MM.1S (cell line): ENCODE data around the gene BICC1.

Experiments
- DNase-seq: peaks from one replicate; pipeline ENCODE4 v3.0.0-alpha.2; 2015
- H2AFZ ChIP-seq: fragments of 300-600 bp; sonication (generic); 2 replicates; pipeline ENCODE4 v1.6.0; 2016; ENCODE audit warnings: antibody characterized with exemption, low read length
- H3F3A ChIP-seq: fragments of 300-600 bp; sonication (generic); 2 replicates; pipeline ENCODE4 v1.6.1; 2016; ENCODE audit warnings: mild to moderate bottlenecking, antibody characterized with exemption, low read length, moderate library complexity, mixed read lengths; ENCODE audit not compliant: insufficient read depth
- H3K27ac ChIP-seq: fragments of 300-600 bp; sonication (generic); 2 replicates; pipeline ENCODE4 v1.5.1; 2016; ENCODE audit warnings: mild to moderate bottlenecking, low read length
- H3K27me3 ChIP-seq: fragments of 300-600 bp; sonication (generic); replicated peaks from 2 replicates; pipeline ENCODE4 v1.6.0; 2016; ENCODE audit warnings: low read length; ENCODE audit not compliant: insufficient read depth
- H3K36me3 ChIP-seq: fragments of 300-600 bp; sonication (generic); replicated peaks from 2 replicates; pipeline ENCODE4 v1.6.1; 2016; ENCODE audit warnings: mild to moderate bottlenecking, low read length, mixed read lengths; ENCODE audit not compliant: insufficient read depth
- H3K4me1 ChIP-seq: fragments of 300-600 bp; sonication (generic); 2 replicates; pipeline ENCODE4 v1.6.1; 2016; ENCODE audit warnings: low read length, mixed read lengths
- H3K4me2 ChIP-seq: fragments of 300-600 bp; sonication (generic); 2 replicates; pipeline ENCODE4 v1.6.0; 2016; ENCODE audit warnings: low read depth, low read length
- H3K4me3 ChIP-seq: fragments of 300-600 bp; sonication (generic); 2 replicates; pipeline ENCODE4 v1.5.1; 2016; ENCODE audit warnings: low read length, mixed read lengths
- H3K79me2 ChIP-seq: fragments of 300-600 bp; sonication (generic); 2 replicates; pipeline ENCODE4 v1.6.1; 2016; ENCODE audit warnings: mixed run types, low read length, mixed read lengths
- H3K9ac ChIP-seq: fragments of 300-600 bp; sonication (generic); 2 replicates; pipeline ENCODE4 v1.6.1; 2016; ENCODE audit warnings: low read length, mixed read lengths
- H3K9me2 ChIP-seq: fragments of 300-600 bp; sonication (generic); replicated peaks from 2 replicates; pipeline ENCODE4 v1.6.1; 2016; ENCODE audit warnings: mild to moderate bottlenecking, low read length, mixed read lengths; ENCODE audit not compliant: insufficient read depth
- H3K9me3 ChIP-seq: fragments of 300-600 bp; sonication (generic); replicated peaks from 2 replicates; pipeline ENCODE4 v1.6.1; 2016; ENCODE audit warnings: mild to moderate bottlenecking, low read length, mixed read lengths; ENCODE audit not compliant: insufficient read depth
- H4K20me1 ChIP-seq: fragments of 300-600 bp; sonication (generic); 2 replicates; pipeline ENCODE4 v1.6.1; 2016; ENCODE audit warnings: mild to moderate bottlenecking, low read length, moderate library complexity, mixed read lengths; ENCODE audit not compliant: insufficient read depth
- EZH2 ChIP-seq: fragments of 300-600 bp; sonication (generic); optimal IDR thresholded peaks from 2 replicates; pipeline ENCODE3; 2017; ENCODE audit warnings: low read depth, mild to moderate bottlenecking, antibody characterized with exemption, low read length, mixed read lengths
- EZH2phosphoT487 ChIP-seq: fragments of 300-600 bp; sonication (generic); IDR thresholded peaks from 2 replicates; pipeline ENCODE4 v1.6.1; 2018; ENCODE audit warnings: antibody characterized with exemption, low read length
- TF ChIP-seq, protein P1 (sequence below): fragments of 300-600 bp; sonication (generic); IDR thresholded peaks from 2 replicates; pipeline ENCODE4 v1.5.1; 2016; ENCODE audit warnings: antibody characterized with exemption, low read length, mixed read lengths

Gene BICC1

DNA sequence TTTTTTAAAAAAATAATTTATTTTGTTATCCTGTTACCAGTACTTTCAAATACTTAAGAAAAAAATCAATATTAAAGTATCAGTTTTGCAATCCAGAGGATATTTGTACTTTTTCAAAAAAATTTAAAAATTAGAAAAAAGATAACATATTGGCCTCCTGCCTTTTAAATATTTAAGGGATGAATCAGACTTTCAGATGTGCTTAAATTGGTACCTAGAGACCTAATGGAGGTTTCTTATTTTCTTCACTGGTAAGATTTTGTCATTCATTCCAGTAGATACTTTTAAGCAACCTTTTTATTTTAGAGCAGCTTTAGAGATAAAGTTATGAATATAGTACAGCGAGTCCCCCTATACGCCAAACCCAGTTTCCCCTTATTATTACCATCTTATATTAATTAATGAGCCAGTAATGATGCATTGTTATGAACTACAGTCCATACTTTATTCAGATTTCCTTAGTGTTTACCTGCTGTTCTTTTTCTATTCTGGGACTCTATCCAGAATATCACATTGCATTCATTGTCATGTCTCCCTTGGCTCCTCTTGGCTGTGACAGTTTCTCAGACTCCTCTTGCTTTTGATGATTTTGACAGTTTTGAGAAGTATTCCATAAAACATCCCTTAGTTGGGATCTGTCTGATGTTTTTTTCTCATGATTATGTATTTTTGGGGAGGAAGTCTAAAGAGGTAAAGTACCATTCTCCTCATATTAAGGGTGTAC lies 34.2 kb downstream of the BICC1 start:
- no peaks in the 10 kb centered on the region for H3K27me3 ChIP-seq
- TF ChIP-seq, protein P1, sequence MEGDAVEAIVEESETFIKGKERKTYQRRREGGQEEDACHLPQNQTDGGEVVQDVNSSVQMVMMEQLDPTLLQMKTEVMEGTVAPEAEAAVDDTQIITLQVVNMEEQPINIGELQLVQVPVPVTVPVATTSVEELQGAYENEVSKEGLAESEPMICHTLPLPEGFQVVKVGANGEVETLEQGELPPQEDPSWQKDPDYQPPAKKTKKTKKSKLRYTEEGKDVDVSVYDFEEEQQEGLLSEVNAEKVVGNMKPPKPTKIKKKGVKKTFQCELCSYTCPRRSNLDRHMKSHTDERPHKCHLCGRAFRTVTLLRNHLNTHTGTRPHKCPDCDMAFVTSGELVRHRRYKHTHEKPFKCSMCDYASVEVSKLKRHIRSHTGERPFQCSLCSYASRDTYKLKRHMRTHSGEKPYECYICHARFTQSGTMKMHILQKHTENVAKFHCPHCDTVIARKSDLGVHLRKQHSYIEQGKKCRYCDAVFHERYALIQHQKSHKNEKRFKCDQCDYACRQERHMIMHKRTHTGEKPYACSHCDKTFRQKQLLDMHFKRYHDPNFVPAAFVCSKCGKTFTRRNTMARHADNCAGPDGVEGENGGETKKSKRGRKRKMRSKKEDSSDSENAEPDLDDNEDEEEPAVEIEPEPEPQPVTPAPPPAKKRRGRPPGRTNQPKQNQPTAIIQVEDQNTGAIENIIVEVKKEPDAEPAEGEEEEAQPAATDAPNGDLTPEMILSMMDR = no peak
- TF ChIP-seq EZH2 (no peak), EZH2phosphoT487 (no peak)
- no peak overlapping the region for H3K27ac ChIP-seq
- no peak overlapping the region for H2AFZ ChIP-seq
- H3K9me2 ChIP-seq = no peaks in the 10 kb centered on the region
- DNase-seq = no peak
- no peaks in the 10 kb centered on the region for H3F3A ChIP-seq
- H3K9me3 ChIP-seq = no peaks in the 10 kb centered on the region
- H3K36me3 ChIP-seq = no peaks in the 10 kb centered on the region
- H3K79me2 ChIP-seq = no peaks in the 10 kb centered on the region
- H4K20me1 ChIP-seq = no peaks in the 10 kb centered on the region
- H3K4me3 ChIP-seq = no peak overlapping the region
- no peak overlapping the region for H3K4me2 ChIP-seq
- no peaks in the 10 kb centered on the region for H3K4me1 ChIP-seq
- H3K9ac ChIP-seq = no peak overlapping the region

DNA sequence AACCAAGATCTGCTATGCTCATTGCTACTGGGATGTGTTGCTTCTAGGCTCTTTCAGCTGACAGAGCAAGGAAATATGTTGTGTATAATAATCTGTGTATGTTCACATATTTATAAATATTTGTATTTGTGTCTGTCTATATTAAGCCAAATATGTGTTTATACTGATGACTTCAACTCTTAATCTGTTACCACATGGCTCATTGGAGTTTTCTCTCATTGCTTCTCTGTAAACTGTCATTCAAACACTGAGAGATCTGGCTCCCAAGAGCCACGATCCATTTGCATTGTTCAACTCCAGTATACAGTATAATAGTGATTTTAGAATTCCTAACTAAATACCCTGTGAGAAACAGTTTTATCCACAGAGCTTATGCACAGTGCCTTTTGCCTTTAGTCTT lies 35.3 kb downstream of the BICC1 start:
- H3K9me3 ChIP-seq = no peaks in the 10 kb centered on the region

DNA sequence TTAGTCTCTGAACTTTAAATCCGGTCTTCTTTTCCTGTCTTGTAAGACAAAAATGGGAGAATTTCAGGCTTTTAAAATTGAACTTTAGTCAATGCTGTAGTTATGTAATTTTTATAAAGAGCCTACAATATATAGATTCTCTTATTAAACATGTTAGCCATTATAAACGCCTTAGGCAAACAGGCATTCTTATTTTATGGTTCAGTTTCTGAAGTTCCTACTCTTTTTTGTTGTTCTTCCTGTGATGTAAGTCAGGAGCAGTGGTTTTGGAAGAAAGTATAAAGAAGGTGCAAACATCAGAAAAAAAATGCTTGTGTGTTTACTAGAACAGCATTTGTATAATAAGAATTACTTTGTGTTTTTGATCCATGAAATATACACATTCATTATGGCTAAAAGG lies 41.6 kb downstream of the BICC1 start:
- Histone ChIP-seq H2AFZ (no peak overlapping the region), H3K4me3 (no peak overlapping the region), H3K4me1 (no peaks in the 10 kb centered on the region), H3K36me3 (no peaks in the 10 kb centered on the region), H3F3A (no peaks in the 10 kb centered on the region), H3K27me3 (no peaks in the 10 kb centered on the region), H4K20me1 (no peaks in the 10 kb centered on the region), H3K27ac (no peak overlapping the region), H3K9me2 (no peaks in the 10 kb centered on the region), H3K9me3 (no peaks in the 10 kb centered on the region), H3K9ac (no peak overlapping the region), H3K4me2 (no peak overlapping the region), H3K79me2 (no peaks in the 10 kb centered on the region)
- TF ChIP-seq EZH2phosphoT487 = no peak
- TF ChIP-seq EZH2 = no peak
- TF ChIP-seq, protein P1 = no peak
- DNase-seq = no peak

More for the DNA sequence above, 35.3 kb downstream of the BICC1 start:
- H3K9me2 ChIP-seq = no peaks in the 10 kb centered on the region
- no peaks in the 10 kb centered on the region for H3K79me2 ChIP-seq
- H3K27me3 ChIP-seq = no peaks in the 10 kb centered on the region
- no peaks in the 10 kb centered on the region for H4K20me1 ChIP-seq
- no peak overlapping the region for H3K27ac ChIP-seq
- no peak overlapping the region for H3K9ac ChIP-seq
- H3K4me1 ChIP-seq = no peaks in the 10 kb centered on the region
- no peak overlapping the region for H3K4me3 ChIP-seq
- no peak for DNase-seq
- TF ChIP-seq EZH2phosphoT487 (no peak), EZH2 (no peak)
- TF ChIP-seq, protein P1 = no peak
- H3K4me2 ChIP-seq = no peak overlapping the region
- no peak overlapping the region for H2AFZ ChIP-seq
- H3F3A ChIP-seq = no peaks in the 10 kb centered on the region
- H3K36me3 ChIP-seq = no peaks in the 10 kb centered on the region
